ENCODE measurements around the gene MBNL1. TPM values are rescaled to one million over a fixed set of nuclear protein-coding genes. Genes with fewer than 3 reads are reported as not detected.

The MBNL1 gene
- total and polyA plus RNA-seq, 2 of the 13 experiments (the other 11 are each of a cell fraction or from before 2014, with no cell fraction given) = 27.1 to 55.4 TPM

GRCh38 chr3:152323834-152324233, 55.1 kb downstream of the MBNL1 start (continued):
- TF ChIP-seq ZNF670 (CRISPR knock-in tag; IDR thresholded peaks at IDR 0.05; ENCODE audit: borderline replicate concordance) = no peak

GRCh38 chr3:152325136-152325535, 56.4 kb downstream of the MBNL1 start:
- H3K27me3 ChIP-seq (ENCODE audit: control insufficient read depth in 1 of 2, insufficient read depth in 2 of 2, low read length in 2 of 2) = no peaks in the 10 kb centered on the region
- peaks cover 67% of the 10 kb centered on the region for H3K79me2 ChIP-seq (ENCODE audit: insufficient read depth, low read length)
- no peak overlapping the region for H3K27ac ChIP-seq (ENCODE audit: extremely low read length, insufficient read depth, low read length)
- ChIA-PET CTCF (ENCODE audit: low intra/inter-chr PET ratio, low total read pairs) (no interaction called here), POLR2A (no interaction called here)
- no peak overlapping the region for H3K4me3 ChIP-seq (replicated peaks in 1 of 3; ENCODE audit: insufficient read depth in 1 of 3, low read depth in 2 of 3, low read length in 3 of 3)
- H2AFZ ChIP-seq (ENCODE audit: low read length) = no peak overlapping the region
- no peaks in the 10 kb centered on the region for H4K20me1 ChIP-seq (ENCODE audit: insufficient read depth, low read length)
- no peak for DNase-seq (ENCODE audit: low spot score)
- FAIRE-seq = no peak
- TF ChIP-seq ZBTB2 (CRISPR knock-in tag; IDR thresholded peaks at IDR 0.05; ENCODE audit: low read depth) (no peak), ZNF740 (CRISPR knock-in tag; IDR thresholded peaks at IDR 0.05) (0 out of 2 replicates have a peak, but pooled peaks have one; percentile 26), ZBTB26 (CRISPR knock-in tag; IDR thresholded peaks at IDR 0.05; ENCODE audit: borderline replicate concordance) (no peak), HDAC2 (CRISPR knock-in tag; IDR thresholded peaks at IDR 0.05) (no peak), FIP1L1 (IDR thresholded peaks at IDR 0.05; ENCODE audit: borderline replicate concordance, insufficient read depth, low read depth, low read length) (no peak), PCBP2 (optimal IDR thresholded peaks at IDR 0.05; ENCODE audit: low read depth, low read length, poor library complexity, severe bottlenecking) (no peak), HNF1A (IDR thresholded peaks at IDR 0.05; ENCODE audit: low read depth) (no peak), HNF1A (CRISPR knock-in tag; IDR thresholded peaks at IDR 0.05; ENCODE audit: borderline replicate concordance) (no peak), SMARCE1 (IDR thresholded peaks at IDR 0.05; ENCODE audit: borderline replicate concordance) (no peak)
- BruUV-seq (replicated peaks) = no TSS peak
- no peak for ATAC-seq
- no peak overlapping the region for H3K9ac ChIP-seq (ENCODE audit: insufficient read depth, low read depth, low read length)
- no peaks in the 10 kb centered on the region for H3K36me3 ChIP-seq (replicated peaks in 1 of 2; ENCODE audit: control insufficient read depth in 1 of 2, insufficient read depth in 2 of 2, low read length in 2 of 2)
- peaks cover 29% of the 10 kb centered on the region for H3K4me1 ChIP-seq (ENCODE audit: insufficient read depth, low read length)
- no peak overlapping the region for H3K4me2 ChIP-seq (ENCODE audit: low read depth, low read length)
- in situ Hi-C loops (cut with HindIII; ENCODE audit: extremely low pct_ligation_motif_present, low pct_unique_long_range_greater_than_20kb) (no loop called here), intact Hi-C loops (cut with micrococcal nuclease; ENCODE audit: unreplicated experiment) (loop anchor here (5.0 kb wide), 2 partner anchors 57 to 78 kb away; no protein-coding TSS in a partner anchor)
- H3K9me3 ChIP-seq (ENCODE audit: low read length) = no peaks in the 10 kb centered on the region
- 91% methylated on average over 2 of the region's 2 CpGs for WGBS (ENCODE audit: low lambda C conversion rate)
